Thymus (tissue), 14 donors: ENCODE measurements around the gene IL36RN. TPM values are rescaled to one million over a fixed set of nuclear protein-coding genes. Genes with fewer than 3 reads are reported as not detected.

Source experiments
- DNase-seq, 9 donors: peaks; one replicate each; pipeline ENCODE4 v3.0.0-alpha.2; 2013; ENCODE audit warnings: low spot score in 9 of 9, low read depth in 6 of 9, missing footprints in 1 of 9
- H3K27ac ChIP-seq, 2 donors: one replicate each; pipeline ENCODE4 v1.5.1; 2013; ENCODE audit warnings: control low read depth in 1 of 2, low read depth in 1 of 2, low read length in 1 of 2, mild to moderate bottlenecking in 1 of 2, moderate library complexity in 1 of 2
- H3K27me3 ChIP-seq, 2 donors: one replicate each; pipeline ENCODE4 v1.5.1; 2013; ENCODE audit warnings: low read length in 1 of 2; ENCODE audit not compliant: control insufficient read depth in 2 of 2, insufficient read depth in 1 of 2
- H3K36me3 ChIP-seq, 2 donors: one replicate each; pipeline ENCODE4 v1.5.1; 2013; ENCODE audit warnings: low read length in 1 of 2, mild to moderate bottlenecking in 1 of 2, moderate library complexity in 1 of 2; ENCODE audit not compliant: control insufficient read depth in 2 of 2, insufficient read depth in 2 of 2
- H3K4me1 ChIP-seq, 2 donors: one replicate each; pipeline ENCODE4 v1.5.1; 2013; ENCODE audit warnings: low read length in 2 of 2; ENCODE audit not compliant: control insufficient read depth in 2 of 2, insufficient read depth in 2 of 2
- H3K4me3 ChIP-seq, 2 donors: one replicate each; pipeline ENCODE4 v1.5.1; 2013; ENCODE audit warnings: low read length in 2 of 2, control low read depth in 1 of 2, mild to moderate bottlenecking in 1 of 2
- H3K9me3 ChIP-seq, 2 donors: one replicate each; pipeline ENCODE4 v1.5.1; 2013; ENCODE audit warnings: low read length in 1 of 2, mild to moderate bottlenecking in 1 of 2; ENCODE audit not compliant: control insufficient read depth in 2 of 2, insufficient read depth in 1 of 2
- WGBS: extraction: QIAGEN DNeasy Blood & Tissue Kit; methylation state at CpG from one replicate; pipeline ENCODE4 v1.1.7; 2013; 5-methylcytosine and 5-hydroxymethylcytosine counted together
- long read RNA-seq, 10 donors: transcript quantifications; one replicate each; lab custom pipeline, GENCODE V29; 2026
- polyA plus RNA-seq: library from polyadenylated mRNA; stranded (reverse); fragments of 200-250 nt; gene quantifications from one replicate; pipeline ENCODE4 v1.2.3, GENCODE V29; 2013
- total RNA-seq: library from RNA; stranded (reverse); fragments of 120-200 nt; gene quantifications from one replicate; pipeline ENCODE4 v1.2.4, GENCODE V29; 2013
- donor health status: healthy.

Gene IL36RN
- total RNA-seq (0.09 TPM), polyA plus RNA-seq (2.4 TPM)
- long read RNA-seq, donor 1 = 0 reads
- long read RNA-seq, donor 2 = 0 reads
- long read RNA-seq, donor 3 = 0 reads
- long read RNA-seq, donor 4 = 0 reads
- long read RNA-seq, donor 5 = 0 reads
- long read RNA-seq, donor 6 = 0 reads
- long read RNA-seq, donor 7 = 0 reads
- long read RNA-seq, donor 8 = 0 reads
- long read RNA-seq, donor 9 = 0 reads
- long read RNA-seq, donor 10 = 0 reads

DNA sequence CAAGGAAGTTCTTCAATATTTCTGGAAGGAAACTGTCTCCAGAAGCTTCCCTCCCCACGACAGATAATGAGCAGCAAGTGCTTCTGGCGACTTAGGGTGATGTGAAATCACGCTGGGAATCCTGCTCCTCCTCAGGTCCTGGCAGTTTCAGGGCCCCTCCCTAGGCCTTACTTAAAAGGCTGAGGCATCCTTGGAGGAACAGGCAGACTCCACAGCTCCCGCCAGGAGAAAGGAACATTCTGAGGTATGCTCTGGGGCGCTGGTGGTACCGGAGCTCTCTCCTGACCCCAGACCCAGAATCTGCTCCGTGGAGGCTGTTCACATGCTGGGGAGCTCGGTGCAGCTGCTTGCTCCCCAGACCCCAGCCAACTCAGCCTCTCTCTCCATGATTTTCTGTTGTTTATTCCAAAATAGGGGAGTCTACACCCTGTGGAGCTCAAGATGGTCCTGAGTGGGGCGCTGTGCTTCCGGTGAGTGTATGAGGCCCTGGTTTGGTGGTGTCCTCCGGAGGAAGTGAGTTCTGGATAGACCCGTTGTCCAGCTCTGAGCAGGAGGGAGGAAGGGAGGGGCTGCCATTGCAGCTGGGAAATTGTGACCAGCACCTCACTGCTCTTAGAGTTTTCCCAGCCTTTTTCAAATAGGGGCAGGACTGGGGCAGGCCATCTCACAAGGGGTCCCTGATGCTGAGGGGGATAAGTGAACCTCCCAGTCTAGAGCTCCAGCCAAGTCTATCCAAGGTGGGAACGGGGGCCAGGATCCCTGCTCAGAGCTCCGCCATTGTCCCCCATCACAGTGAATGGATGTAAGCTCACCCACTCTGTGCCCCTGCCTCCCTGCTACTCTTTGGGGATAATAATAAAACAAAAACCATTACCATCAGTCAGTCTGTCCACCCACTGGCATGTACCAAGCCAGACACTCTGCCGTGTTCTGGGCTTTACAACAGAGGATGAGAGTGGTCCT, at the start of gene IL36RN:
IL36RN (plus strand) TSS at position 201 of the 963 bp plus-strand sequence; CDS start at position 442, 241 bp downstream.
- peaks cover 0 to 5% of the 10 kb centered on the region in 2 donors for H3K27me3 ChIP-seq
- DNase-seq = no peak

GRCh38 chr2:113009622-113010021, 49.4 kb upstream of the IL36RN start:
- Histone ChIP-seq H3K36me3 (no peaks in the 10 kb centered on the region), H3K27me3 (no peaks in the 10 kb centered on the region), H3K27ac (peak overlapping the region in 1 of 2 donors; percentile 60), H3K4me1 (peaks cover 2 to 5% of the 10 kb centered on the region in 2 donors), H3K9me3 (no peaks in the 10 kb centered on the region), H3K4me3 (no peak overlapping the region)
- 16% methylated on average over 1 of the region's 1 CpG for WGBS
- DNase-seq = peak in 3 of 9 donors; percentile 22 to 63 (median 22)

More for the DNA sequence above, at the start of gene IL36RN:
- Histone ChIP-seq H3K4me1 (no peaks in the 10 kb centered on the region), H3K9me3 (peaks cover 0 to 8% of the 10 kb centered on the region in 2 donors), H3K36me3 (no peaks in the 10 kb centered on the region), H3K27ac (no peak within 1 kb of the TSS), H3K4me3 (no peak within 1 kb of the TSS)
- 90% methylated on average over 15 of the region's 15 CpGs for WGBS

DNA sequence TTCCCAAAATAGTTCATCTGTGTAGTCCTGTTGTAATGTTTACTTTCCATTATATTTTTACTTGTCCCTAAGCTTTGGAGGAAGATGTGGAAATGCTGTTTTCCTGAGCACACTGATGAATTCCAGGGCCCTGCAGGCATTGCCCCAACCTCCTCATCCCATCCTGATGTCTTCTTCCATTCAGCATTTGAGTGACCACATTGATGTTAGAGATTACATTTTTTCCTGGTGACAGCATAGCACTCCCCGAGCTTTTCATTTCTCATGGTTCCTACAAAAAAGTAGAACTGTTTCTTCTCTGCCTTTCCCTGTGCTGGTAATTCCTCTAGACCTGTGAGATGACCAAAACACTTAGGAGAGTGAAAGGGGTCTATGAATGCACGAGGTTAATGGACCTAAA, 48.9 kb upstream of the IL36RN start:
- H3K9me3 ChIP-seq = no peaks in the 10 kb centered on the region
- H3K36me3 ChIP-seq = no peaks in the 10 kb centered on the region
- H3K4me1 ChIP-seq = peaks cover 2 to 5% of the 10 kb centered on the region in 2 donors
- no peak for DNase-seq
- no peak overlapping the region for H3K4me3 ChIP-seq
- WGBS = 72% methylated on average over 2 of the region's 2 CpGs
- no peak overlapping the region for H3K27ac ChIP-seq
- H3K27me3 ChIP-seq = no peaks in the 10 kb centered on the region

GRCh38 chr2:113011108-113011507, 47.9 kb upstream of the IL36RN start:
- DNase-seq = no peak
- no peaks in the 10 kb centered on the region for H3K27me3 ChIP-seq
- no peaks in the 10 kb centered on the region for H3K36me3 ChIP-seq
- H3K27ac ChIP-seq = no peak overlapping the region
- H3K4me3 ChIP-seq = no peak overlapping the region
- no peaks in the 10 kb centered on the region for H3K9me3 ChIP-seq
- H3K4me1 ChIP-seq = peaks cover 5 to 6% of the 10 kb centered on the region in 2 donors
- 97% methylated on average over 1 of the region's 1 CpG for WGBS

DNA sequence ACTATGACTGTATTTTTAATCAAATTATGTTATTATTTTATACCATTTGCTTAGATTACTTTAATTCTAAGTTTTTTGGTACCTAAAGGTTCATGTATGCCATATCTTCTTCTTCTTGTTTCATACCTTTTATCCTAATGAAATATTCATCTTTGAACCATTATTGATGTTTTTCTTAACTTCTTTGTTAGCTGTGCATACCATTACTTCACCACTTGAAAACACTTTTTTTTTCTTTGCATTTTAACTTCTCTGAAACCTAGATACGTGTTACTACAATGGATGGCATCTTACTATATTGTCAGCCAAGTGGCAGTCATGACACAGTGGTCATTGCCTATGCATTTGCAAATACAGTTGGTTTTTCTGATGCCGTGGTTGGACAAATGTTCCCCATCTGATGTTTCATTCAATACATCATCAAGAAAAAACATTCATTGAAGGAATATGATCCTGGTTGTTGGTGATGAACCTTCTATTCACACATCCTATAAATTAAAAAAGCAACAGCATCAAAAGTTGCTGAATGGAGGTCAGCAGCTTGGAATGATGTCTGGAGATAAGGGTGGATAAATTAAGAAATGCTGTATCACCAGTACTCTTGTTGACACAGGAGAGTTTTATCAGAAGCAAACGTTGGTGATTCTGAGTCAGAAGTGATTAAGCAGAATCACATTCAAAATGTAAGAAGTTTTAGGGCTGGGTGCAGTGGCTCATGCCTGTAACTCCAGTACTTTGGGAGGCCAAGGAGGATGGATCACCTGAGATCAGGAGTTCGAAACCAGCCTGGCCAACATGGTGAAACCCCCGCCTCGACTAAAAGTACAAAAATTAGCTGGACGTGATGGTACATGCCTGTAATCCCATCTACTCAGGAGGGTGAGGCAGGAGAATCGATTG, 46.3 kb upstream of the IL36RN start:
- H3K9me3 ChIP-seq = no peaks in the 10 kb centered on the region
- no peaks in the 10 kb centered on the region for H3K36me3 ChIP-seq
- peaks cover 5 to 6% of the 10 kb centered on the region in 2 donors for H3K4me1 ChIP-seq
- no peak overlapping the region for H3K4me3 ChIP-seq
- H3K27ac ChIP-seq = no peak overlapping the region
- 88% methylated on average over 8 of the region's 8 CpGs for WGBS
- no peaks in the 10 kb centered on the region for H3K27me3 ChIP-seq
- no peak for DNase-seq

- no peak for DNase-seq
- H3K4me1 ChIP-seq = peaks cover 5 to 6% of the 10 kb centered on the region in 2 donors
- H3K9me3 ChIP-seq = no peaks in the 10 kb centered on the region
- 97% methylated on average over 3 of the region's 3 CpGs for WGBS
- H3K27me3 ChIP-seq = no peaks in the 10 kb centered on the region
- H3K27ac ChIP-seq = no peak overlapping the region
- H3K36me3 ChIP-seq = no peaks in the 10 kb centered on the region
- H3K4me3 ChIP-seq = no peak overlapping the region
Measured at GRCh38 chr2:113013336-113013661, 45.7 kb upstream of the IL36RN start.

GRCh38 chr2:113014067-113014466, 44.9 kb upstream of the IL36RN start:
- Histone ChIP-seq H3K27me3 (no peaks in the 10 kb centered on the region), H3K36me3 (no peaks in the 10 kb centered on the region), H3K4me3 (no peak overlapping the region), H3K9me3 (no peaks in the 10 kb centered on the region), H3K4me1 (peaks cover 5 to 6% of the 10 kb centered on the region in 2 donors), H3K27ac (no peak overlapping the region)
- no peak for DNase-seq
- WGBS = 97% methylated on average over 2 of the region's 2 CpGs

DNA sequence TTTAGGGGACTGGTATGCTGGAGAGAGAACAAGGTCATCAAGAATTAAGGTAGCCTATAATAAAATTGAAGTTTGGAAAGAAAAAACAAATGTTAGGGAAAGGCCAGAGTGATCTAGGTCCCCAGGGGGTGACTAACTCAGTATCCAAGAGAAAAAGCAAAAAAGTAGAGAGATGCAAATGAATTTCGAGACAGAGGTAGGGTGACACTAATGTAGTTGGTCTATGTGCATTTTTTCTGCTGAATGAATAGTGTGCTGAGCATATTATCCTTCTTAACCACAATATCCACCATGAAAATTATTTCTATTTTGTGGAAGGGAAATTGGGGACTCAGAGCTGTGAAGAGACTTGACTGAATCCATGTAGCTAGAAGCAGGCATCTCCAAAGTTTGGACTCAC, 44.0 kb upstream of the IL36RN start:
- Histone ChIP-seq H3K4me1 (peaks cover 2 to 4% of the 10 kb centered on the region in 2 donors), H3K4me3 (no peak overlapping the region), H3K27me3 (no peaks in the 10 kb centered on the region), H3K27ac (no peak overlapping the region), H3K9me3 (no peaks in the 10 kb centered on the region), H3K36me3 (no peaks in the 10 kb centered on the region)
- 95% methylated on average over 1 of the region's 1 CpG for WGBS
- DNase-seq = no peak
